Spleen (tissue), 7 donors: ENCODE measurements around the gene EGFLAM.

Experiments
- POLR2A ChIP-seq, 3 donors: fragments of 450-650 bp; IDR thresholded peaks; one replicate each; pipeline ENCODE4 v1.5.1; 2017; ENCODE audit warnings: antibody characterized with exemption in 3 of 3, mild to moderate bottlenecking in 1 of 3
- POLR2AphosphoS5 ChIP-seq, 3 donors: sonication (generic); formaldehyde crosslinking; IDR thresholded peaks; one replicate each; pipeline ENCODE4 v1.5.1; 2017; ENCODE audit warnings: antibody characterized with exemption in 3 of 3
- TF ChIP-seq, protein P1 (sequence below), 11 experiments: fragments of 200-600 bp in 7 of 11; fragments of 450-650 bp in 4 of 11; sonication (generic) in 4 of 11; IDR thresholded peaks in 8 of 11; conservative IDR thresholded peaks in 3 of 11; 1 replicate in 7 of 11; 2 replicates in 4 of 11; pipeline versions ENCODE4 v1.4.0 to v1.8.0; 2016 to 2021; ENCODE audit warnings: antibody characterized with exemption in 11 of 11, inconsistent platforms in 4 of 11, mild to moderate bottlenecking in 1 of 11
- donor health status: DM: no; HTN: no; CAD: no; lungs with moderate emphysema.
- donor health status: DM: no; HTN: no; CAD: no.
- donor health status: DM: no; HTN: no; CAD: no.

DNA sequence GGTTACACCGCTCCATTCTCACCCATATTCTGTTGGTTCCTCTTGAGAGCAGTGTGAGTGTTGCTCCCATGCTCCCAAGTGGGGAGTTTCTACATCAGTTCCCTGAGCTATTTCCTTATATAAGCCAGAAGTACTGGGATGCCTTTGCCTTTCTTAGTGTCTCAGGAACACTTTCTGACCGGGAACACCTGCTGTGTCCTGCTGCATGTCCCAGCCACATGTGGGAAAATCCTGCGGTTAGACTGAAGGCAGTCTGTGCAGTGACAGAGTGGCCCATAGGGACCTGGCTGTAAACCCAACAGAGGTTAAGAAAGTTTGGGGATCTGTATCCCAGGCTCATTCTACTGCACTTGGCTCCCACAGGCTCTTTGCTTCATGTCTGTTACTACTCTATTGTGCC is 126.0 kb downstream of the EGFLAM start:
- TF ChIP-seq, protein P1, sequence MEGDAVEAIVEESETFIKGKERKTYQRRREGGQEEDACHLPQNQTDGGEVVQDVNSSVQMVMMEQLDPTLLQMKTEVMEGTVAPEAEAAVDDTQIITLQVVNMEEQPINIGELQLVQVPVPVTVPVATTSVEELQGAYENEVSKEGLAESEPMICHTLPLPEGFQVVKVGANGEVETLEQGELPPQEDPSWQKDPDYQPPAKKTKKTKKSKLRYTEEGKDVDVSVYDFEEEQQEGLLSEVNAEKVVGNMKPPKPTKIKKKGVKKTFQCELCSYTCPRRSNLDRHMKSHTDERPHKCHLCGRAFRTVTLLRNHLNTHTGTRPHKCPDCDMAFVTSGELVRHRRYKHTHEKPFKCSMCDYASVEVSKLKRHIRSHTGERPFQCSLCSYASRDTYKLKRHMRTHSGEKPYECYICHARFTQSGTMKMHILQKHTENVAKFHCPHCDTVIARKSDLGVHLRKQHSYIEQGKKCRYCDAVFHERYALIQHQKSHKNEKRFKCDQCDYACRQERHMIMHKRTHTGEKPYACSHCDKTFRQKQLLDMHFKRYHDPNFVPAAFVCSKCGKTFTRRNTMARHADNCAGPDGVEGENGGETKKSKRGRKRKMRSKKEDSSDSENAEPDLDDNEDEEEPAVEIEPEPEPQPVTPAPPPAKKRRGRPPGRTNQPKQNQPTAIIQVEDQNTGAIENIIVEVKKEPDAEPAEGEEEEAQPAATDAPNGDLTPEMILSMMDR (IDR thresholded peaks at IDR 0.05 in 8 of 11, conservative IDR thresholded peaks at IDR 0.05 in 3 of 11): no peak
- TF ChIP-seq POLR2A (IDR thresholded peaks at IDR 0.05) (no peak), POLR2AphosphoS5 (IDR thresholded peaks at IDR 0.05) (no peak)
